DOHH2 (cell line): ENCODE results near the gene FOSB.

Source experiments
- EZH2phosphoT487 ChIP-seq: fragments of 200-600 bp; sonication (generic); IDR thresholded peaks from 2 replicates; pipeline ENCODE4 v1.6.1; 2017; ENCODE audit warnings: borderline replicate concordance, mild to moderate bottlenecking, antibody characterized with exemption, low read length, moderate library complexity, mixed read lengths
- TF ChIP-seq, protein P1 (sequence below): fragments of 200-600 bp; sonication (generic); IDR thresholded peaks from one replicate; pipeline ENCODE4 v1.5.1; 2014; ENCODE audit warnings: antibody characterized with exemption, mild to moderate bottlenecking, low read depth, low read length; ENCODE audit not compliant: poor library complexity, severe bottlenecking

DNA sequence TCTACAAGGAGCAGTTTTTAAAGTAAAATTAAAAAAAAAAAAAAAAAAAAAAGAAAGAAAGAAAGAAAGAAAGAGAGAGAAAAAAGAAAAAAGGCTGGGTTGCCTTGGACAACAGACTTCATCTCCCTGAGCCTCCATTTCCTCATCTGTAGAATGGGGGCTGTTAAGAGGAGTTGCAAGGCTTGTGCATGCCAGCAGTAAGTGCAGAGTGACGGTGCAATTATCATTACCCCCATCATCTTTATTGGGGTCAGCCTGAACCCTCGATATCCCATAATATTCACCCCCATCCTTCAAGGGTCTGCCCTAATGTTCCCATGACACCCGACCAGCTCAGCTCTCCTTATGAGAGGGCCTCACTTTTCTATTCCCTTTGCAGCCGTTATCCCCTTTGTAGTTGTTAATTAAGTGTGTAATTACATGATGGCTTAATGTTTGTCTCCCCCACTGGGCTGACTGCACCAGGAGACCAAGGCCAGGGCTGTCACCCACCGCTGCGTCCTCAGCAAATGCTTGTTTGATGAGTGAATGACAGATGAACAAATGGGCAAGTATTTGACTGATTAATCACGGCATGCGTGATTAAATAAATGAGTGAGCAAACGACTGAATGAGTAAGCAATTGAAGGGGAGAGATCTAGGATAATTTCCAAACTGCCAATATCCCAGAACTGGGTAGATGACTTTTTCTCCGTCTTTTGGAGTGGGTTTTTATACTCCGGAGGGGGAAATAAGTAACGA, 10.1 kb downstream of the FOSB start:
- TF ChIP-seq EZH2phosphoT487 = no peak
- TF ChIP-seq, protein P1, sequence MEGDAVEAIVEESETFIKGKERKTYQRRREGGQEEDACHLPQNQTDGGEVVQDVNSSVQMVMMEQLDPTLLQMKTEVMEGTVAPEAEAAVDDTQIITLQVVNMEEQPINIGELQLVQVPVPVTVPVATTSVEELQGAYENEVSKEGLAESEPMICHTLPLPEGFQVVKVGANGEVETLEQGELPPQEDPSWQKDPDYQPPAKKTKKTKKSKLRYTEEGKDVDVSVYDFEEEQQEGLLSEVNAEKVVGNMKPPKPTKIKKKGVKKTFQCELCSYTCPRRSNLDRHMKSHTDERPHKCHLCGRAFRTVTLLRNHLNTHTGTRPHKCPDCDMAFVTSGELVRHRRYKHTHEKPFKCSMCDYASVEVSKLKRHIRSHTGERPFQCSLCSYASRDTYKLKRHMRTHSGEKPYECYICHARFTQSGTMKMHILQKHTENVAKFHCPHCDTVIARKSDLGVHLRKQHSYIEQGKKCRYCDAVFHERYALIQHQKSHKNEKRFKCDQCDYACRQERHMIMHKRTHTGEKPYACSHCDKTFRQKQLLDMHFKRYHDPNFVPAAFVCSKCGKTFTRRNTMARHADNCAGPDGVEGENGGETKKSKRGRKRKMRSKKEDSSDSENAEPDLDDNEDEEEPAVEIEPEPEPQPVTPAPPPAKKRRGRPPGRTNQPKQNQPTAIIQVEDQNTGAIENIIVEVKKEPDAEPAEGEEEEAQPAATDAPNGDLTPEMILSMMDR = no peak
